HEK293 (cell line): ENCODE results near the gene MAGEC3.

Experiments used
- CTCF ChIA-PET: fragments of 350-600 bp; formaldehyde crosslinking; extraction: SDS; loops from one replicate; lab custom pipeline; 2021; ENCODE audit warnings: antibody characterized with exemption; lab: Yijun Ruan, JAX
- POLR2A ChIA-PET: fragments of 300-600 bp; formaldehyde crosslinking; extraction: SDS; loops from one replicate; lab custom pipeline; 2020; ENCODE audit warnings: antibody characterized with exemption, inconsistent platforms; lab: Yijun Ruan, JAX
- H3K27ac ChIP-seq: fragments of 200-500 bp; sonication (Bioruptor generic); 2 replicates; pipeline ENCODE4 v1.5.1; 2014; ENCODE audit warnings: low read depth, low read length, control low read depth, inconsistent platforms; ENCODE audit errors: extremely low read depth
- H3K36me3 ChIP-seq, 2 experiments: fragments of 200-500 bp in 1 of 2; sonication (Bioruptor generic) in 1 of 2; 1 replicate in 1 of 2; 2 replicates in 1 of 2; pipeline ENCODE4 v1.5.1; 2014 to 2017; ENCODE audit warnings: inconsistent platforms in 2 of 2, low read length in 2 of 2; ENCODE audit not compliant: control insufficient read depth in 2 of 2, insufficient read depth in 1 of 2
- H3K4me1 ChIP-seq: fragments of 200-500 bp; sonication (Bioruptor generic); 2 replicates; pipeline ENCODE4 v1.5.1; 2014; ENCODE audit warnings: mild to moderate bottlenecking, low read length, inconsistent platforms; ENCODE audit not compliant: control insufficient read depth, insufficient read depth
- H3K4me3 ChIP-seq: 2 replicates; pipeline ENCODE4 v1.5.1; 2011; ENCODE audit warnings: low read depth, mild to moderate bottlenecking, control low read depth, low read length, moderate library complexity
- H3K9me3 ChIP-seq: fragments of 200-500 bp; sonication (Bioruptor generic); 2 replicates; pipeline ENCODE4 v1.5.1; 2014; ENCODE audit warnings: low read depth, low read length, inconsistent platforms; ENCODE audit not compliant: control insufficient read depth, insufficient read depth
- GLIS1 ChIP-seq: fragments of 450-650 bp; formaldehyde crosslinking; IDR thresholded peaks from 2 replicates; pipeline ENCODE4 v1.5.1; 2016; ENCODE audit warnings: missing biosample characterization, missing genetic modification characterization
- HOXD13 ChIP-seq: sonication (generic); formaldehyde crosslinking; IDR thresholded peaks from 2 replicates; pipeline ENCODE4 v1.8.0; 2022; ENCODE audit warnings: missing genetic modification reagents, borderline replicate concordance
- KLF1 ChIP-seq: fragments of 450-650 bp; formaldehyde crosslinking; IDR thresholded peaks from 2 replicates; pipeline ENCODE4 v1.5.1; 2016; ENCODE audit warnings: missing biosample characterization, missing genetic modification characterization
- KLF10 ChIP-seq: fragments of 450-650 bp; IDR thresholded peaks from 2 replicates; pipeline ENCODE4 v1.5.1; 2018; ENCODE audit warnings: missing biosample characterization, mild to moderate bottlenecking, missing genetic modification characterization
- KLF17 ChIP-seq: fragments of 450-650 bp; formaldehyde crosslinking; IDR thresholded peaks from 2 replicates; pipeline ENCODE4 v1.5.1; 2016; ENCODE audit warnings: missing biosample characterization, missing genetic modification characterization
- KLF9 ChIP-seq: fragments of 450-650 bp; formaldehyde crosslinking; IDR thresholded peaks from 2 replicates; pipeline ENCODE4 v1.5.1; 2016; ENCODE audit warnings: missing biosample characterization, missing genetic modification characterization, low read depth
- ZEB2 ChIP-seq: fragments of 450-650 bp; formaldehyde crosslinking; IDR thresholded peaks from 2 replicates; pipeline ENCODE4 v1.5.1; 2016; ENCODE audit warnings: missing biosample characterization, missing genetic modification characterization
- ZNF112 ChIP-seq: fragments of 450-650 bp; formaldehyde crosslinking; IDR thresholded peaks from 2 replicates; pipeline ENCODE4 v1.5.0; 2017; ENCODE audit warnings: missing biosample characterization, missing genetic modification characterization
- ZNF114 ChIP-seq: fragments of 450-650 bp; formaldehyde crosslinking; IDR thresholded peaks from 2 replicates; pipeline ENCODE4 v1.5.0; 2017; ENCODE audit warnings: missing biosample characterization, missing genetic modification characterization
- ZNF148 ChIP-seq: fragments of 450-650 bp; formaldehyde crosslinking; IDR thresholded peaks from 2 replicates; pipeline ENCODE4 v1.5.0; 2017; ENCODE audit warnings: missing biosample characterization, missing genetic modification characterization, borderline replicate concordance
- ZNF155 ChIP-seq: fragments of 450-650 bp; formaldehyde crosslinking; IDR thresholded peaks from 2 replicates; pipeline ENCODE4 v1.5.1; 2016; ENCODE audit warnings: missing biosample characterization, missing genetic modification characterization
- ZNF16 ChIP-seq: fragments of 450-650 bp; formaldehyde crosslinking; IDR thresholded peaks from 2 replicates; pipeline ENCODE4 v1.5.1; 2016; ENCODE audit warnings: low read depth, missing biosample characterization, missing genetic modification characterization
- ZNF19 ChIP-seq: fragments of 450-650 bp; formaldehyde crosslinking; IDR thresholded peaks from 2 replicates; pipeline ENCODE4; 2016; ENCODE audit warnings: missing biosample characterization, missing genetic modification characterization, low read depth
- ZNF223 ChIP-seq: fragments of 450-650 bp; formaldehyde crosslinking; IDR thresholded peaks from 2 replicates; pipeline ENCODE4 v1.5.1; 2016; ENCODE audit warnings: missing biosample characterization, missing genetic modification characterization
- ZNF292 ChIP-seq: fragments of 450-650 bp; formaldehyde crosslinking; IDR thresholded peaks from 2 replicates; pipeline ENCODE4 v1.5.1; 2016; ENCODE audit warnings: low read depth, missing biosample characterization, missing genetic modification characterization, borderline replicate concordance
- ZNF341 ChIP-seq: fragments of 450-650 bp; formaldehyde crosslinking; IDR thresholded peaks from 2 replicates; pipeline ENCODE4; 2016; ENCODE audit warnings: low read depth, missing biosample characterization, missing genetic modification characterization
- ZNF362 ChIP-seq: fragments of 450-650 bp; formaldehyde crosslinking; IDR thresholded peaks from 2 replicates; pipeline ENCODE4 v1.5.1; 2016; ENCODE audit warnings: missing biosample characterization, missing genetic modification characterization
- ZNF426 ChIP-seq: fragments of 450-650 bp; formaldehyde crosslinking; IDR thresholded peaks from 2 replicates; pipeline ENCODE4 v1.5.1; 2017; ENCODE audit warnings: missing biosample characterization, missing genetic modification characterization, mild to moderate bottlenecking, inconsistent platforms, moderate library complexity
- ZNF561 ChIP-seq: fragments of 450-650 bp; IDR thresholded peaks from 2 replicates; pipeline ENCODE4 v1.5.1; 2018; ENCODE audit warnings: missing biosample characterization, missing genetic modification characterization, borderline replicate concordance
- ZNF621 ChIP-seq: fragments of 450-650 bp; formaldehyde crosslinking; IDR thresholded peaks from 2 replicates; pipeline ENCODE4 v1.5.1; 2017; ENCODE audit warnings: missing biosample characterization, missing genetic modification characterization
- ZNF701 ChIP-seq: fragments of 450-650 bp; formaldehyde crosslinking; IDR thresholded peaks from 2 replicates; pipeline ENCODE4 v1.5.1; 2016; ENCODE audit warnings: missing biosample characterization, missing genetic modification characterization
- ZNF791 ChIP-seq: fragments of 450-650 bp; formaldehyde crosslinking; IDR thresholded peaks from 2 replicates; pipeline ENCODE4 v1.5.1; 2016; ENCODE audit warnings: missing biosample characterization, missing genetic modification characterization
- ZNF837 ChIP-seq: fragments of 450-650 bp; formaldehyde crosslinking; IDR thresholded peaks from 2 replicates; pipeline ENCODE4 v1.5.1; 2016; ENCODE audit warnings: missing biosample characterization, missing genetic modification characterization
- TF ChIP-seq, protein P1 (sequence below): fragments of 450-650 bp; formaldehyde crosslinking; IDR thresholded peaks from 2 replicates; pipeline ENCODE4 v1.5.1; 2016; ENCODE audit warnings: missing biosample characterization, missing genetic modification characterization

Gene MAGEC3, protein sequence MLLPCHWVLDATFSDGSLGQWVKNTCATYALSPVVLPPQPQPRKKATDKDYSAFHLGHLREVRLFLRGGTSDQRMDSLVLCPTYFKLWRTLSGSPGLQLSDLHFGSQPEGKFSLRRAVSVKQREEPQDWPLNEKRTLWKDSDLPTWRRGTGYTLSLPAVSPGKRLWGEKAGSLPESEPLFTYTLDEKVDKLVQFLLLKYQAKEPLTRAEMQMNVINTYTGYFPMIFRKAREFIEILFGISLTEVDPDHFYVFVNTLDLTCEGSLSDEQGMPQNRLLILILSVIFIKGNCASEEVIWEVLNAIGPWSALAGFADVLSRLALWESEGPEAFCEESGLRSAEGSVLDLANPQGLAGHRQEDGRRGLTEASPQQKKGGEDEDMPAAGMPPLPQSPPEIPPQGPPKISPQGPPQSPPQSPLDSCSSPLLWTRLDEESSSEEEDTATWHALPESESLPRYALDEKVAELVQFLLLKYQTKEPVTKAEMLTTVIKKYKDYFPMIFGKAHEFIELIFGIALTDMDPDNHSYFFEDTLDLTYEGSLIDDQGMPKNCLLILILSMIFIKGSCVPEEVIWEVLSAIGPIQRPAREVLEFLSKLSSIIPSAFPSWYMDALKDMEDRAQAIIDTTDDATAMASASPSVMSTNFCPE

GRCh38 chrX:141838016-141838415 is at the start of gene MAGEC3:
MAGEC3 (plus strand) TSS chrX:141838316; CDS start chrX:141838316, 0 bp downstream.
- no peak for TF ChIP-seq ZNF223 (tag by site-specific recombination)
- TF ChIP-seq, protein P1, sequence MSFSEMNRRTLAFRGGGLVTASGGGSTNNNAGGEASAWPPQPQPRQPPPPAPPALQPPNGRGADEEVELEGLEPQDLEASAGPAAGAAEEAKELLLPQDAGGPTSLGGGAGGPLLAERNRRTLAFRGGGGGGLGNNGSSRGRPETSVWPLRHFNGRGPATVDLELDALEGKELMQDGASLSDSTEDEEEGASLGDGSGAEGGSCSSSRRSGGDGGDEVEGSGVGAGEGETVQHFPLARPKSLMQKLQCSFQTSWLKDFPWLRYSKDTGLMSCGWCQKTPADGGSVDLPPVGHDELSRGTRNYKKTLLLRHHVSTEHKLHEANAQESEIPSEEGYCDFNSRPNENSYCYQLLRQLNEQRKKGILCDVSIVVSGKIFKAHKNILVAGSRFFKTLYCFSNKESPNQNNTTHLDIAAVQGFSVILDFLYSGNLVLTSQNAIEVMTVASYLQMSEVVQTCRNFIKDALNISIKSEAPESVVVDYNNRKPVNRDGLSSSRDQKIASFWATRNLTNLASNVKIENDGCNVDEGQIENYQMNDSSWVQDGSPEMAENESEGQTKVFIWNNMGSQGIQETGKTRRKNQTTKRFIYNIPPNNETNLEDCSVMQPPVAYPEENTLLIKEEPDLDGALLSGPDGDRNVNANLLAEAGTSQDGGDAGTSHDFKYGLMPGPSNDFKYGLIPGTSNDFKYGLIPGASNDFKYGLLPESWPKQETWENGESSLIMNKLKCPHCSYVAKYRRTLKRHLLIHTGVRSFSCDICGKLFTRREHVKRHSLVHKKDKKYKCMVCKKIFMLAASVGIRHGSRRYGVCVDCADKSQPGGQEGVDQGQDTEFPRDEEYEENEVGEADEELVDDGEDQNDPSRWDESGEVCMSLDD (tag by site-specific recombination): no peak
- no peak for TF ChIP-seq ZNF114 (tag by site-specific recombination)
- TF ChIP-seq ZNF701 (tag by site-specific recombination): no peak
- no peak for TF ChIP-seq ZNF19 (tag by site-specific recombination)
- no peak for TF ChIP-seq ZNF362
- TF ChIP-seq ZNF621 (tag by site-specific recombination): no peak
- no peak for TF ChIP-seq ZNF561 (tag by site-specific recombination)
- H3K9me3 ChIP-seq: no peaks in the 10 kb centered on the region; the same call in 1 of the 2 replicates
- no peak within 1 kb of the TSS for H3K27ac ChIP-seq
- no peaks in the 10 kb centered on the region for H3K36me3 ChIP-seq
- no peaks in the 10 kb centered on the region for H3K4me1 ChIP-seq
- ChIA-PET POLR2A (no interaction called here), CTCF (no interaction called here)
- H3K4me3 ChIP-seq: no peak within 1 kb of the TSS

DNA sequence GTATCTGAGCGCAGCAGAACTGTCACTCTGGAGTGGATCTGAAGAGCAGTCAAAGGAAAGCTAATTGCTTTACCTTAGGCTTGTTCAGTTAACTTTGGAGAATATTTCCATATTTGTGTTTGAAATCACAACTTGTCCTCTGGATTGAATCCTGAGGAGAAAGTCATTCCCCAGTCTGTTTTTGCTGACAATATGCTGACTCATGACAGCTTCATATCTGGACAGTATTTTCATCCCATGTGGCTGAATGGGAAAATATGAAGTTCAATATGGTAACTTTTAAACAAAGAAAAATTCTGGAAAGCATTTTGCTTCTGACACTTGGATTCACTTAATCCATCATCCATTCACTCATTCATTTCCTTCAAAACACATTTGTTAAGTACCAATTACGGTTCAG is 46.3 kb upstream of the MAGEC3 start:
- Histone ChIP-seq H3K4me3 (no peak overlapping the region), H3K9me3 (no peaks in the 10 kb centered on the region), H3K4me1 (no peaks in the 10 kb centered on the region), H3K27ac (no peak overlapping the region), H3K36me3 (no peaks in the 10 kb centered on the region)
- TF ChIP-seq ZNF16 (tag by site-specific recombination) (no peak), KLF1 (tag by site-specific recombination) (no peak), ZNF426 (tag by site-specific recombination) (no peak), KLF9 (tag by site-specific recombination) (no peak), KLF17 (tag by site-specific recombination) (no peak), ZNF292 (tag by site-specific recombination) (no peak), ZEB2 (no peak), ZNF112 (no peak), ZNF148 (tag by site-specific recombination) (no peak), ZNF341 (tag by site-specific recombination) (no peak), ZNF837 (tag by site-specific recombination) (no peak), HOXD13 (no peak), GLIS1 (tag by site-specific recombination) (no peak), ZNF791 (tag by site-specific recombination) (no peak), ZNF155 (tag by site-specific recombination) (no peak), KLF10 (tag by site-specific recombination) (no peak)
- CTCF ChIA-PET: no interaction called here
- POLR2A ChIA-PET: no interaction called here
